HG03039 (cell line): ENCODE measurements around the gene KCNAB1.
"Not testable (repeated sequence)": the region's sequence is repeated elsewhere in the genome, so short reads cannot be mapped to it uniquely, and the experiment has no call there.

ENCODE experiments used
- ATAC-seq: cut with Tn5 transposase; IDR thresholded peaks from one replicate; pipeline ENCODE4 v1.9.1; 2021; ENCODE audit warnings: mild to moderate bottlenecking, moderate library complexity; ENCODE audit not compliant: unreplicated experiment

The KCNAB1 gene

DNA sequence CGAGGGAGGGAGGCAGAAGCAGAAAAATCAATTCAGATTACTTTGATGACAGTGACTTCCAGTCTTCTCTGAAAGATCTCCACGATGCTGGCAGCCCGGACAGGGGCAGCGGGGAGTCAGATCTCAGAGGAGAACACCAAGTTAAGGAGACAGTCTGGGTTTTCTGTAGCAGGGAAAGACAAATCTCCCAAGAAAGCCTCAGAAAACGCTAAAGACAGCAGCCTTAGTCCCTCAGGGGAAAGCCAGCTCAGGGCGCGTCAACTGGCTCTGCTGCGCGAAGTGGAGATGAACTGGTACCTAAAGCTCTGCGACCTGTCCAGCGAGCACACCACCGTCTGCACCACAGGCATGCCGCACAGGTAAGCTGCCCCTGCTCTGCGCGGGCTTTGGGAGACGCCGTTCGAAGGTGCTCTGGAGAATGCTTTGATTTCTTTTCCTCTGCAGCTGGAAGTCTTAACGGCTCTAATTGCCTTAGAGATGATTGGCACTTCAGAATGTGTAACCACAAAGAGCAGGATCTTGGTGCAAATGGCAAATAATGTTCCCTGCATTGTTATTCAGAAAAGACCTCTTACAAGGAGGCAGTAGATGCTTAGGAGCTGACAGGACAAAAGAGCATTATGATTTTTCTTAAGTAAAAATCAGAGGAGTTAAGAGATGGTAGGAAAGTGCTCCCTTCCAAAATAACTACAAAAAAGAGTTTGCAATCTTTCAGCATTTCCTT, at the start of gene KCNAB1:
KCNAB1 (plus strand) TSS at position 51 of the 724 bp plus-strand sequence.
- no peak for ATAC-seq

DNA sequence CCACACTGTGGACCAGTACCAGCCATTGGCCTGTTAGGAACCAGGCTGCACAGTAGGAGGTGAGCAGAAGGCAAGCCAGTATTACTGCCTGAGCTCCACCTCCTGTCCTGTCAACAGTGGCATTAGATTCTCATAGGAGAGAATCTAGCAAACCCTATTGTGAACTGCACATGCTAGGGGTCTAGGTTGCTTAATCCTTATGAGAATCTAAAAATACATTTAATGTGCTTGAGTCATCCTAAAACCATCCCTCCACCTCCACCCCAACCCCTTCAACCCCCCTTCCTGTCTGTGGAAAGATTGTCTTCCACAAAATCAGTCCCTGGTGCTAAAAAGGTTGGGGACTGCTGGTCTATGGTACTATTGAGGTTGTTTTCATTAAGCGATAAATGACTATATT, 49.3 kb upstream of the KCNAB1 start:
- no peak for ATAC-seq

DNA sequence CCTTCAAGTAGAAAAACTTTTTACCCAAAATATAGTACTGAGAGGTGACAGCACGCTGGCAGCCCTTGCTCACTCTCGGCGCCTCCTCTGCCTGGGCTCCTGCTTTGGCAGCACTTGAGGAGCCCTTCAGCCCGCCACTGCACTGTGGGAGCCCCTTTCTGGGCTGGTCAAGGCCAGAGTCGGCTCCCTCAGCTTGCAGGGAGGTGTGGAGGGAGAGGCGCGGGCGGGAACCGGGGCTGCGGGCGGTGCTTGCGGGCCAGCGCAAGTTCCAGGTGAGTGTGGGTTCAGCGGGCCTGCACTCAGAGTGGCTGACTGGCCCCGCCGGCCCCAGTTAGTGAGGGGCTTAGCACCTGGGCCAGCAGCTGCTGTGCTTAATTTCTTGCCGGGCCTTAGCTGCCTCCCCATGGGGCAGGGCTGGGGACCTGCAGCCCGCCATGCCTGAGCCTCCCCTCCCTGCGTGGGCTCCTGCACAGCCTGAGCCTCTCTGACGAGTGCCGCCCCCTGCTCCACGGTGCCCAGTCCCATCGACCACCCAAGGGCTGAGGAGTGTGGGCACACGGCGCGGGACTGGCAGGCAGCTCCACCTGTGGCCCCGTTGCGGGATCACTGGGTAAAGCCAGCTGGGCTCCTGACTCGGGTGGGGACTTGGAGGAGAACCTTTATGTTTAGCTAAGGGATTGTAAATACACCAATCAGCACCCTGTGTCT, 47.3 kb upstream of the KCNAB1 start:
- ATAC-seq: not testable (repeated sequence)

DNA sequence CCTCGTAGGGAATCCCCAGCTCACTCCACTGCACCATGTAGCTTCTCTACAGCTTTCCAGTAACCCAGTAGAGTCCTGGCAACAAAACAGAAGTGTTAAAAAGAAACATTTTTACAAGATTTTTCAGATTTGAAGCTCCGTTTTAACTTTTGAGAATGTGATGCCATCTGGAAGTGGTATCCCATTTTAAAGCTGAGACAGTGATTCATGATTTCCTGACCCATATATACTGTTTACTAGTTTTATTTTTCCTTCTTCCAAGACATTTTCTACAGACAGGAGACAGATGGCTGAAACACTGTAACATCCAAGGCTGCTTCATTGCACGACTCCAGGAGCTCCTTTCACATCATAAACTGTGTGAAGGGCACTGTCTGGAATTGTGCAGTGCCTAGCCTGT, 30.3 kb upstream of the KCNAB1 start:
- no peak for ATAC-seq

DNA sequence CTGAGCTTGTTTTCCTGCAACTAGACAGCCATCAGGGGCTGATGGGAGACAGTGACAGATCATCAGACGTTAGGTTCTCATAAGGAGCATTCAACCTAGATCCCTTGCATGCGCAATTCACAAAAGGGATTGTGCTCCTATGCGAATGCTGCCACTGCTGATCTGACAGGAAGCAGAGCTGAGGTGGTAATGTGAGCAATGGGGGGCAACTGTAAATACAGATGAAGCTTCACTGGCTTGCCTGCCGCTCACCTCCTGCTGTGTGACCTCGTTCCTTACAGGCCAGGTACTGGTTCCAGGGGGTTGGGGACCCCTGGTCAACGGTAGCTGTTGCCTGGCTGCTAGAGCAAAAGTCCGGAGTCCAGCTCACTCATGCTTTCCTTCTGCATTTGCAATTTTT, 26.4 kb upstream of the KCNAB1 start:
- no peak for ATAC-seq

DNA sequence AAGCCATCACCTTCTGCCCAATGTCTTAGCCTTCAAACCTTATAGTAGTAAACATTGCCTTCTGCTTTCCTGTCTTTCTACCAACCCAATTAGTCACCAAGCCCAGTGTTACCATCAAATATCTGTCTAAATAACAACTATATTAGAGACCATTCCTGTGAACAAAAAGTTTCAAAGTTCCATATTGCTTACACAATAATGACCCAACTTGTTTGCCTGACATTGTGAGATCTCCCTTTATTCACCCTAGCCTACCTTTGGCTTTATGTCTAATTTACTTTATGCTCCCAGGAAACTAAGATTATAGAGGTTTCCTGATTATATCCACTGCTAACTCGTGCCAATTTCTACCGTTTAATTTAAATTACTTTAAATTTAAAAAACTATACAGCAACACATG, 26.0 kb upstream of the KCNAB1 start:
- ATAC-seq: no peak

DNA sequence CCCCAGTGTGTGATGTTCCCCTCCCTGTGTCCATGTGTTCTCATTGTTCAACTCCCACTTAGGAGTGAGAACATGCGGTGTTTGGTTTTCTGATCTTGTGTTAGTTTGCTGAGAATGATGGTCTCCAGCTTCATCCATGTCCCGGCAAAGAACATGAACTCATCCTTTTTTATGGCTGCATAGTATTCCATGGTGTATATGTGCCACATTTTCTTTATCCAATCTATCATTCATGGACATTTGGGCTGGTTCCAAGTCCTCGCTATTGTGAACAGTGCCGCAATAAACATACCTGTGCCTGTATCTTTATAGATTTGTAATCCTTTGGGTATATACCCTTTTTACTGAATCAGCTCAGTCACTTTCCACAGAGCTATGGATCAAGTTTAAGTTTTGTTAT, 24.7 kb upstream of the KCNAB1 start:
- ATAC-seq: not testable (repeated sequence)

DNA sequence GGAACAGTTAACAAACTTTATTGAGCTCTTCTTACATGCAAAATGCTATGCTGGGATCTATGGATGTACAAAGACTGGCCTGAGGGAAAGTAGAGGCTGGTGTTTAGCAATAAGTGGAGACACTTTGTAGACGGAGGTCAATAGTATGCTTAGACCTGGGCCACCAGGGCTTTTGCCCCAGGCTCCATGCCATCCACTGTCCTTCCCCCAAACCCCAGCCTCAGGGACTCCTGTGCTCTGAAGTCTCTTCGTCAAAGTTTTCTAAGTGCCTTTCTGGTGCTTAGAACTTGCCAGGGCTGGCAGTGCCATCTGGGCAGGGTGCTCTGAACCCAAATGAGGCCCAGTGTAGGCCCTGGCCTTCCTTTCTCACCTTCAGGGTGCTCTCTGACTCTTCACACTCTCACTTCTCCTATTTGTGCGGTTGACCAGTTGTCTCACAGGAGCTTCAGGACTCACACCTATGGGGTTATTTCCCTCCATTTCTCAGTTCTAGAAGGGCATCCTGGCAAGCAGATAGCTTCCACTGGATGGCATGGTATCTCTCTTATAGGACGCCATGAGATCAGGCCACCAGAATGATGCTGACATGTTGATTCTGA, 21.8 kb upstream of the KCNAB1 start:
- ATAC-seq: no peak

DNA sequence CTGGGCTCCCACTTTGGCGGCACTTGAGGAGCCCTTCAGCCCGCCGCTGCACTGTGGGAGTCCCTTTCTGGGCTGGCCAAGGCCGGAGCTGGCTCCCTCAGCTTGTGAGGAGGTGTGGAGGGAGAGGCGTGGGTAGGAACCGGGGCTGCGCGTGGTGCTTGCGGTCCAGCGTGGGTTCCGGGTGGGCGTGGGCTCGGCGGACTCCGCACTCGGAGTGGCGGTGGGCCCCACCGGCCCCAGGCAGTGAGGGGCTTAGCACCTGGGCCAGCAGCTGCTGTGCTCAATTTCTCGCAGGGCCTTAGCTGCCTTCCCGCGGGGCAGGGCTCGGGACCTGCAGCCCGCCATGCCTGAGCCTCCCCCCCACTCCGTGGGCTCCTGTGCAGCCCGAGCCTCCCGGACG, 21.0 kb upstream of the KCNAB1 start:
- not testable (repeated sequence) for ATAC-seq

DNA sequence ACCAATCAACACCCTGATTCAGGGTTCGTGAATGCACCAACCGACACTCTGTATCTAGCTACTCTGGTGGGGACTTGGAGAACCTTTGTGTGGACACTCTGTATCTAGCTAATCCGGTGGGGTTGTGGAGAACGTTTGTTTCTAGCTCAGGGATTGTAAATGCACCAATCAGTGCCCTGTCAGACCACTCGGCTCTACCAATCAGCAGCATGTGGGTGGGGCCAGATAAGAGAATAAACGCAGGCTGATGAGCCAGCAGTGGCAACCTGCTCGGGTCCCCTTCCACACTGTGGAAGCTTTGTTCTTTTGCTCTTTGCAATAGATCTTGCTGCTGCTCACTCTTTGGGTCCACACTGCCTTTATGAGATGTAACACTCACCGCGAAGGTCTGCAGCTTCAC, 20.4 kb upstream of the KCNAB1 start:
- ATAC-seq: not testable (repeated sequence)

DNA sequence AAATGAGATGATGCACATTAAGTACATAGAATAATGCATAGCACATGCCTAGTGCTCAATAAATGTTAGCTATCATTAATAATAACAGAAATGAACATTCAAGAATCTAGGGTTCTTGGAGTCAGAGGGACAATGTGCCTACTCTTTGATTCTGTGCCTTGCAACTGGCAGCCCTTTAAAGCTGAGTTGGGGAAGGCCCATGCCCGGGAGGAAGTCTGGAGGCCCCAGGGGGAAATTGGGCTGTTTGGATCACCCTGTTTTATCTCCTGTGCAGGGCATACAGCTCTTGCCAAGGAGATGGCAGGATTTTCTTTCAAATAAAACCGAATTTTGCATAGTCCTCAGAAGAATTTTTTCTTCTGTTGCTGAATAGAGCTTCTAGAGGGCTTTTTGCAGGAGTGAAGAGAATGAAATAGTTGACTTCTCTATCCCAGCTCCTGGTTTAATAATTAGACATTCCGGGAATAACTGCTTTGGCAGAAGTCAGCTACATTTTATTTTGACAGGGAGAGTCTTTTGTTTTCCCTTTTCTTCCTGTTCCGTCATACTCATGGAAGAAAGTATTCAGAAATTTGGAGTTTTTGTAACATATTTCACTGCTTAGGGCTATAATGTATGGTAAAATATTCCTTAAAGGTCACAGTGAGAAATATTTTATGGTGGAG, 18.0 kb upstream of the KCNAB1 start:
- ATAC-seq: no peak

DNA sequence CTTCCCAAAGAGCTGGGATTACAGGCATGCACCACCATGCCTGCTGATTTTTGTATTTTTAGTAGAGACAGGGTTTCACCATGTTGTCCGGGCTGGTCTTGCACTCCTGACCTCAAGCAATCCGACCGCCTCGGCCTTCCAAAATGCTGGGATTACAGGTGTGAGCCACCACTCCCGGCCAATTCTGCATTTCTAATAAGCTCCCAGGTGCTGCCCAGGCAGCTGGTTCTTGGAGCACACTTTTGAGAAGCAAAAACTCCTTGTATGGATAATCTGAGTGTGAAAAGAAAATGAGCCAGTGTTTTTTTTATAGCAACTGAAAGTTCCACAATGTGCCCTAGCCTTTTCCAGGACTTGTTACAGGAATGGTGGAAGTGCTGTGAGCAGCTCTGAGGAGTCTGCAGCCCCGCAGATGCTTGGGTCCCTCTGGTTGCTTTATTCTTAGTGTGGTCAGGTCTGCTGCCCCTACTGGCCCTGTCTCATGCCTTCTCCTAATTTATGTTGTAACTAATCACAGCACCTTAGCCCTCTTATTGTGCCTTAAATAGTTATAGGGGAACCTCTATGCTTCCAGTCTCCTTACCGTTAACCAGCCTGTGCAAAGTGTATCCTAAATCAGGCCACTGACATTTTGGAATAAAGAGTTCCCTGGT, 13.5 kb upstream of the KCNAB1 start:
- ATAC-seq: no peak

DNA sequence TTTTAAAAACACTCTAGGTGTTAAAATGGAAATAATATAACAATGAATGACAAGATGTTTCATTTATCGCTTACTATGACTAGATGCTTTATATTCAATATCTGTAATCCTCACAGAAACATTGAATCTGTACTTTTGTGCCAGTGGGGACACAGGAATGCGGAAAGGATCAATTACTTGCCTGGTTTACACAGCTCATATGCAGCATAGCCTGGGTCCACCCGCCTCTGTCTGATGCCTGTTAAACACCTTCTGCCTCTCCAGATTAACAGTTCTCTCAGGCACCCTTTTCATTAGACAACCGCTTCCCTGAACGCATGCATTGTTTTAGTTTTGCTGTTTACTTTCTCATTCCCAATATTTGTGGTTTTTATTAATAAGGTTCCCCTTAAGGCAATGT, 12.9 kb upstream of the KCNAB1 start:
- ATAC-seq: no peak

DNA sequence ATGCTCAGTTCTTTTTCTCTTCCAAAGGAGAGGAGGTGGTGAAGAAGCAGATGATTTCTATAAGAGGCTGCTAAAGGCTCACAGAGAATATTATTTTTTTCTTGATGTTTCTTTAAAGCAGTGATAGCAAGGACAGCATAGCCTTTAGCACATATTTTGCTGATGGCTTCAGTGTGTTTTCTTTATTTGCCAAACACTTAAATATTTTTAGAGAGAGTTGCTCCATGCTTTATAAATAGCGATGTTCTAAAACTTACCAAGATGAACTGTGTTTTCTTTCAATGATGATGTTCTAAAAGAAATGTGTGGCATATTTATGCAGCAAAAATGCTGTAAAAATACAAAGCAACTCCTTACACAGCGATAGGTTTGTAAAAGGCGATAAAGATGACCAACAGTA, 11.8 kb upstream of the KCNAB1 start:
- ATAC-seq: no peak

DNA sequence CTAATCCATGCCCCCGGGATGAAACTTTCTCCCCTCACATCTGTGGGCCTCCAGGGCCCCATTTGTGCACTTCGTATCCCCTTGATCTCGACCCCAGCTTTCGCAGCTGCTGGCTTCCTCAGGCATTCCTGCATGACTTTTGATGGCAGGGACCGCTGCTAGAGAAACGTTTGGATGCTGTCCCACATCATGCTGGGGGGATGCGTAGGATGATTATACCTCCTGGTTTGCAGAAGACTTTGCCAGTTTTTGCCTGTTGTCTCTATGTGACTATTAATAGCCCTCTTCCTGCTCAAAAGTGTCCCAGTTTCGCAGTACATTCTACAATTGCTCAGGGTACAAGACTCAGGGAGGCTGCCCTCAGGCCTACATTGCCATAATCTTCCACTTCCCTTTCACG, 10.4 kb upstream of the KCNAB1 start:
- no peak for ATAC-seq

DNA sequence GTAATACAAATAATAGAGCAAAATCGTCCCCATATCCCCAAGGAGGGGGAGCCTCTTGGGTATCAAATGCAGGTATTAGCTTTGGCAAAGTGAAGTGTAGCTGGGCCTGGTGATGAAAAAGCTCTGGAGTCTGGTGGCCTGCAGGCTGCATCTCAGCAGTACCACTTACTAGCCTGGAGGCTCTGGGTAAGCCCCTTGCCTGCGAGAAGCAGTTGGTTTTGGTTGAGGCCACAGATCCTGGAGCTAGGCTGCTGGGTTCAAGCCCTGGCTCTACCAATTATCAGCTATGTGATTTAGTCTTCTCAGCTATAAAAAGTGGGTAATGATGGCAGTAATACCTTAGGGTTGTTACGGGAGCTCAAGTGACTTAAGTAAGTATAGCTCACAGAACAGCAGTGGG, 6.1 kb downstream of the KCNAB1 start:
- ATAC-seq: no peak

DNA sequence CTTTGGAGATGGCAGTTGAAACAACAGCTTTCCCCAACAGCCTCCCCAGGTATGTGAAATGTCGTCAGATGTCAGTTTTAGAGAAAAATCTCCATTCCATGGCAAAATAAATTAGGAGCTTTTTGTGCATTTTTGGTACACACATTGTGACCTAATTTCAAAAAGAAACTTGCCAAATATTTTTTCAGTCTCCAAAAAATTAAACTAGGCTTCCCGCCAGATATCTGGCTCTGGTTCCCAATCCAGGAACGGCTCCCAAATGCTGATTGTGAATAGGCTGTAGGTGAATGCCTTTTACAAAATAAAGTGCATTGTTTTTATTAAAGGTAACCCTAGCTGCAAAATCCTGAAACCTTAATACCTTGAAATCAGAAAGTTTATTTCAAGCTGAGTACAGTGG, 10.9 kb downstream of the KCNAB1 start:
- no peak for ATAC-seq

DNA sequence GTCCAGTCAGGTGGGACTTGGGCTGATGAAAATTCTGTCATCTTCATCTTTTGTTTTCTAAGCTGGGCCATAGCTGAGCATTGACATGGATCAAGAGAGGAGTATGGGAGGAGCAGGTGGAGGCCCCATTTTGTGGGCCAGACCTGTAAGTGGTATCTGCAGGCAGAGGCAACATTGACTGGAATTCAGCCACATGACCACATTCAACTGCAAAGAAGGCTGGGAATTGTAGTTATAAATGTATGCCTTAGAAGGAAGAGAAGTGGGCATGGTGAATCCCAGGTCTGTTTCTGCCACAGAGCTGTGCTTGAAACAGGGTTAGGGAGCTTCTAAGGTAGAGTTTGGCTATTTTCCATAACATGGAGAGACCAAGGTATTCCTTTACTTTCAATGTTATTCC, 11.4 kb downstream of the KCNAB1 start:
- ATAC-seq: no peak

DNA sequence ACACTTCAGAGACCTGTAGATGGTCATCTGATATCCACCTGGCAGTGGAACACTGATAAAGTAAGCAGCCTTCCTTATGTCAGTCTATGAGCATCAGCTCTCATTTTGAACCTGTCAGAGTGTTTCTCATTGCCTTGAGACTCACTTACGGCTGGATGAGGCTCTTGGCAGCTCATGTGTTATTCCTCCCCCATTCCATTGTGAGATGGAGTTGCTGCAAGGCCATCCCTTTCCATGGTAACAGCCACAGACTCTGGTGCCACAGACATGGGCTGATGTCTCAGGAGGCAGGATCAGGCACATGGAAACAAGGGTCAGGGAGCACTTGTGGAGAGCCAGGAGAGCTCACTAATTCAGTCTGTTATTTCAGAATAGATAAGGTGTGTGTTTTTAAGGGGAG, 11.9 kb downstream of the KCNAB1 start:
- no peak for ATAC-seq

DNA sequence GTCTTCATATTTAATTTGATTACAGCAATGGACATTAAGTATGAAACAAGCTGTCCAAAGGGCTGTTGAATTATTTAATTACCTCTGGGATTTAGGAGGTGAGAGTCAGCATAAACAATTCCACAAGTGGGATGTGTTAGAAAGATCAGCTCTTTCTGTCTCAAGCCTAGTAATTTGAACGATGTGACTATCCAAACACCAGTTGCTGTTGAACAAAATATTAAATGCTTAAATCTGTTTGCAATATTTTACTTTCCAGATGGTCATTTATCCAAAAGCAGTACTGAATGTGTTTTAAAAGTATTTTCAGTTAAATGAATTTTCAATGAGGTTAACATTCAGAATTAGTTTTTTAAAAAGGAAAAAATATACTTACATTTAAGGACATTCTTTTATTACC, 12.7 kb downstream of the KCNAB1 start:
- ATAC-seq: no peak

DNA sequence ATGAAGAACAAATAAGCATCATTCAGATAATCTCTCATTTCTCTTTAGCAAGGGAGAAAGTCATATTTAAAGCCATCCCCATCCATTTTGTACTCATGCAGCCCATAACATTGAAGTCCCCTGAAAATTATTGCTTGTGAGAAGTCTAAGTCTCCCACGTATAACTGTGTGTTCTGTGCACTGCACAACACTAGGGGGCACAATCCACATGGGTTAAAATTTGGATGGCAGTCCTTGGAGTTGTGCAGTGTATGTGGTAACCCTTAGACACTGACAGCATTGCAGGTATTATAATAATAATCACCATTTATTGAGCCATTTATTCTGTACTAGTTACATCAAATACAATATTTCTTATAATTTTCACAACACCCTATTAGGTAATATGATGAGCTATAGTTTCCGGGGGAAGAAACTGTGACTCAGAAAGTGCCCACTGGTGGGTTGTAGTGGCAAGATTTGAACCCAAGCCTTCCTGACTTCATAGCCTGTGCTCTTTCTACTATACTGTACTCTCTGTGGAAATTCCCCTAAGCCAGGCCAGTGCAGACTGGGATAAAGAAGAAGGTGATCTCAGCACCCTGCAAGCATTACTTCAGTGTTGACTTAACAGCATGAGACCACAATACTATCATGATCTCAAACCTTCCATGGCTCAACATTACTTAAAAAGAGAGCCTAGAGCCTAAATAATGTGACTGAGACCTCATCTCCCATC, 15.7 kb downstream of the KCNAB1 start:
- no peak for ATAC-seq
